ENCODE data around the gene APOA4.

- no peak for TF ChIP-seq CTCF (IDR thresholded peaks at IDR 0.05; ENCODE audit: borderline replicate concordance, extremely low read depth, low read length, poor library complexity, severe bottlenecking)
- no peak for TF ChIP-seq EZH2 (IDR thresholded peaks at IDR 0.05; ENCODE audit: borderline replicate concordance, low read depth, low read length, severe bottlenecking)
Observed at GRCh38 chr11:116827461-116827860, 4.4 kb upstream of the APOA4 start.

All from DND-41 (cell line).